Spinal cord (tissue), 10 donors: ENCODE results near the gene ZC3H12C. TPM values are rescaled to one million over a fixed set of nuclear protein-coding genes. Genes with fewer than 3 reads are reported as not detected.

Experiments
- DNase-seq, 6 donors: peaks; one replicate each; pipeline versions ENCODE4 v3.0.0 to v3.0.0-alpha.2; 2013 to 2015; ENCODE audit warnings: low spot score in 6 of 6, low read depth in 4 of 6
- H3K27ac ChIP-seq: one replicate; pipeline ENCODE4 v1.5.1; 2013; ENCODE audit warnings: low read depth, low read length, control low read depth
- H3K27me3 ChIP-seq: one replicate; pipeline ENCODE4 v1.6.1; 2013; ENCODE audit warnings: low read length; ENCODE audit not compliant: control insufficient read depth, insufficient read depth
- H3K36me3 ChIP-seq: one replicate; pipeline ENCODE4 v1.6.1; 2013; ENCODE audit warnings: low read length; ENCODE audit not compliant: control insufficient read depth, insufficient read depth
- H3K4me1 ChIP-seq: one replicate; pipeline ENCODE4 v1.6.1; 2013; ENCODE audit warnings: low read length; ENCODE audit not compliant: control insufficient read depth, insufficient read depth
- H3K4me3 ChIP-seq: one replicate; pipeline ENCODE4 v1.5.1; 2013; ENCODE audit warnings: low read depth, low read length, control low read depth
- H3K9me3 ChIP-seq: one replicate; pipeline ENCODE4 v1.6.1; 2013; ENCODE audit warnings: low read length; ENCODE audit not compliant: control insufficient read depth, insufficient read depth
- WGBS: methylation state at CpG from one replicate; pipeline ENCODE4 v1.1.5; 2013; ENCODE audit warnings: missing lambda C conversion rate; ENCODE audit not compliant: insufficient coverage; 5-methylcytosine and 5-hydroxymethylcytosine counted together
- polyA plus RNA-seq, 2 donors: library from polyadenylated mRNA; unstranded; fragments of 120-200 nt; gene quantifications; one replicate each; pipeline ENCODE4 v1.2.1, GENCODE V29; 2013; ENCODE audit not compliant: insufficient read length in 2 of 2
- total RNA-seq, 2 donors: library from RNA; depleted of rRNA in 1 of 2; stranded (reverse); fragments of 120-200 nt in 1 of 2; fragments of >200 nt in 1 of 2; gene quantifications; one replicate each; pipeline versions ENCODE4 v1.2.3 to v1.2.4, GENCODE V29; 2013 to 2014
- donor health status: healthy.

ZC3H12C gene
- total and polyA plus RNA-seq, 4 donors = 6.8 to 16.6 (median 12.3) TPM

- peak overlapping the region; percentile 25 for H3K27ac ChIP-seq
- H3K27me3 ChIP-seq = no peaks in the 10 kb centered on the region
- no peaks in the 10 kb centered on the region for H3K4me1 ChIP-seq
- DNase-seq = peak in 4 of 6 donors; percentile 50 to 94 (median 76)
- H3K9me3 ChIP-seq = no peaks in the 10 kb centered on the region
- WGBS = 15% methylated on average over 3 of the region's 6 CpGs
- H3K4me3 ChIP-seq = no peak overlapping the region
- no peaks in the 10 kb centered on the region for H3K36me3 ChIP-seq
Observed at GRCh38 chr11:110134110-110134509, 40.9 kb downstream of the ZC3H12C start.

GRCh38 chr11:110141812-110142211 is 48.6 kb downstream of the ZC3H12C start:
- Histone ChIP-seq H3K4me3 (no peak overlapping the region), H3K27me3 (no peaks in the 10 kb centered on the region), H3K27ac (no peak overlapping the region), H3K4me1 (peaks cover under 1% of the 10 kb centered on the region), H3K36me3 (peaks cover 2% of the 10 kb centered on the region), H3K9me3 (no peaks in the 10 kb centered on the region)
- no peak for DNase-seq

GRCh38 chr11:110147962-110148709 is 54.9 kb downstream of the ZC3H12C start:
- H3K27ac ChIP-seq = no peak overlapping the region
- peaks cover 4% of the 10 kb centered on the region for H3K4me1 ChIP-seq
- no peak overlapping the region for H3K4me3 ChIP-seq
- peaks cover 2% of the 10 kb centered on the region for H3K36me3 ChIP-seq
- H3K27me3 ChIP-seq = no peaks in the 10 kb centered on the region
- no CpG with 5 or more reads among the region's 3 CpGs for WGBS
- no peak for DNase-seq
- H3K9me3 ChIP-seq = no peaks in the 10 kb centered on the region

GRCh38 chr11:110148775-110149744 is 55.9 kb downstream of the ZC3H12C start:
- peak in 1 of 6 donors; percentile 42 for DNase-seq
- Histone ChIP-seq H3K27me3 (no peaks in the 10 kb centered on the region), H3K36me3 (peaks cover 2% of the 10 kb centered on the region), H3K9me3 (no peaks in the 10 kb centered on the region), H3K4me3 (no peak overlapping the region), H3K27ac (no peak overlapping the region), H3K4me1 (peaks cover 4% of the 10 kb centered on the region)
- WGBS = no CpG with 5 or more reads among the region's 9 CpGs

GRCh38 chr11:110152199-110152598 is 59.0 kb downstream of the ZC3H12C start:
- Histone ChIP-seq H3K4me3 (no peak overlapping the region), H3K9me3 (no peaks in the 10 kb centered on the region), H3K4me1 (no peaks in the 10 kb centered on the region), H3K27me3 (no peaks in the 10 kb centered on the region), H3K36me3 (no peaks in the 10 kb centered on the region), H3K27ac (no peak overlapping the region)
- no peak for DNase-seq
- WGBS = no CpG with 5 or more reads among the region's 1 CpG

- Histone ChIP-seq H3K27me3 (no peaks in the 10 kb centered on the region), H3K4me1 (no peaks in the 10 kb centered on the region), H3K9me3 (no peaks in the 10 kb centered on the region), H3K4me3 (no peak overlapping the region), H3K36me3 (no peaks in the 10 kb centered on the region), H3K27ac (no peak overlapping the region)
- DNase-seq = no peak
Observed at GRCh38 chr11:110153474-110153873, 60.3 kb downstream of the ZC3H12C start.

- Histone ChIP-seq H3K36me3 (peaks cover 3% of the 10 kb centered on the region), H3K4me3 (no peak overlapping the region), H3K27ac (no peak overlapping the region), H3K9me3 (no peaks in the 10 kb centered on the region), H3K4me1 (no peaks in the 10 kb centered on the region), H3K27me3 (no peaks in the 10 kb centered on the region)
- 100% methylated on average over 1 of the region's 4 CpGs for WGBS
- DNase-seq = no peak
Observed at GRCh38 chr11:110156503-110156902, 63.3 kb downstream of the ZC3H12C start.

GRCh38 chr11:110158317-110159200 is 65.4 kb downstream of the ZC3H12C start:
- H3K4me1 ChIP-seq = no peaks in the 10 kb centered on the region
- no peaks in the 10 kb centered on the region for H3K27me3 ChIP-seq
- no peak overlapping the region for H3K27ac ChIP-seq
- WGBS = 87% methylated on average over 7 of the region's 9 CpGs
- H3K4me3 ChIP-seq = no peak overlapping the region
- H3K9me3 ChIP-seq = no peaks in the 10 kb centered on the region
- DNase-seq = no peak
- peaks cover 3% of the 10 kb centered on the region for H3K36me3 ChIP-seq

GRCh38 chr11:110159476-110159875 is 66.3 kb downstream of the ZC3H12C start:
- H3K36me3 ChIP-seq = peaks cover 3% of the 10 kb centered on the region
- H3K4me1 ChIP-seq = no peaks in the 10 kb centered on the region
- no peak overlapping the region for H3K4me3 ChIP-seq
- no peaks in the 10 kb centered on the region for H3K27me3 ChIP-seq
- H3K27ac ChIP-seq = no peak overlapping the region
- DNase-seq = no peak
- no CpG with 5 or more reads among the region's 1 CpG for WGBS
- H3K9me3 ChIP-seq = no peaks in the 10 kb centered on the region
